ENCODE data around the gene ZFTA. TPM values are rescaled to one million over a fixed set of nuclear protein-coding genes. Genes with fewer than 3 reads are reported as not detected.
A peak's percentile ranks its signal among the peaks of the same experiment; 100 is the strongest.
"Not testable (repeated sequence)": the region's sequence is repeated elsewhere in the genome, so short reads cannot be mapped to it uniquely, and the experiment has no call there.

Gene ZFTA
- total RNA-seq, 1 donor, result 13.2 TPM

GRCh38 chr11:63813035-63813562, 44.5 kb upstream of the ZFTA start, which contains the start of gene SPINDOC:
Gene SPINDOC, plus strand, starts transcription at chr11:63813456. Its CDS starts 231 bp downstream, at chr11:63813687.
- H3K4me3 ChIP-seq (ENCODE audit: low read depth, low read length), result peak within 1 kb of the TSS; percentile 91
- TF ChIP-seq CTCF (IDR thresholded peaks at IDR 0.05; ENCODE audit: insufficient read depth, low read length), result no peak
- DNase-seq (ENCODE audit: low read depth), result peak; percentile 43

DNA sequence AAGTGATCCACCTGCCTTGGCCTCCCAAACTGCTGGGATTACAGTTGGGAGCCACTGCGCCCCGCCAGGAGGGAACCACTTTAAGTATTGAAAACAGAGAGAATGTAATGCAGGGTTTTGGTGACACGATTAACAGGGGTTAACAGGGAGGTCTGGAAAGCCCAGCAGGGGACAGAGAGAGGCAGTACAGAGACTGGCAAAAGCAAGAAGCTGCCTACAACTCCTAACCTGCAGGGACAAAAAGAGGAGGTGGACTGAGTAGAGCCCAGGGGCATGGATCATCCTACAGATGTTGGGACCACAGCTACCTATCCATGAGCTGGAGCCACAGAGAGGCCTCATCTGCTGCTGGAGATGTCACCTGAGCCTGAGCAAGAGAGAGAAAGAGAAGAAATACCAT, 42.9 kb upstream of the ZFTA start:
- no peak for TF ChIP-seq CTCF (IDR thresholded peaks at IDR 0.05; ENCODE audit: insufficient read depth, low read length)
- H3K4me3 ChIP-seq (ENCODE audit: low read depth, low read length), result no peak overlapping the region
- DNase-seq (ENCODE audit: low read depth), result no peak

DNA sequence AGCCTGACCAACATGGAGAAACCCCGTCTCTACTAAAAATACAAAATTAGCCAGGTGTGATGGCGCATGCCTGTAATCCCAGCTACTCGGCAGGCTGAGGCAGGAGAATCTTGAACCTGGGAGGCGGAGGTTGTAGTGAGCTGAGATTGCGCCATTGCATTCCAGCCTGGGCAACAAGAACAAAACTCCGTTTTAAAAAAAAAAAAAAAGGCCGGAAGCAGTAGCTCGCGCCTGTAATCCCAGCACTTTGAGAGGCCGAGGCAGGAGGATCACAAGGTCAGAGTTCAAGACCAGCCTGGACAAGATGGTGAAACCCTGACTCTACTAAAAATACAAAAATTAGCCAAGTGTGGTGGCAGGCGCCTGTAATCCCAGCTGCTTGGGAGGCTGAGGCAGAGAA, 41.8 kb upstream of the ZFTA start:
- H3K4me3 ChIP-seq (ENCODE audit: low read depth, low read length); DNase-seq (ENCODE audit: low read depth): not testable (repeated sequence)

- no peak overlapping the region for H3K4me3 ChIP-seq (ENCODE audit: low read depth, low read length)
- no peak for TF ChIP-seq CTCF (IDR thresholded peaks at IDR 0.05; ENCODE audit: insufficient read depth, low read length)
- peak; percentile 16 for DNase-seq (ENCODE audit: low read depth)
Measured at GRCh38 chr11:63805844-63806415, 37.4 kb upstream of the ZFTA start.

DNA sequence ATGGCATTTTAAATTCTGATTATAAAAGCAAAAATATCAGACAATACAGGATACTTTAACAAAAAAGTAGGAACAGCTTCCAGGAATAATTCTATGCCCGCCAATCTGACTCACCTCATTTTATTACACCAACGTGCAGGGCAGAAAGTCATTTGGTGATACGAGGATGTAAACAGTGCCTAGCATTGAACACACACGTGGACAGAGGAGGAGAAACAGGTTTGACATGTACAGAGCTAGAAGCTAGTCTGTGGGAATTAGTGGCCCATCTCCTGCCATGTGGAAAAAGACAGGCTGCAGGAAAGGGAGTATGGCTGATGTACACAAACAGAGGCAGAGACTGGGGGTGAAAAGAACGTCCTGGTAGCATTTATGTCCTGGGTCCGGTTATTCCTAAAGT, 35.7 kb upstream of the ZFTA start:
- no peak for DNase-seq (ENCODE audit: low read depth)
- H3K4me3 ChIP-seq (ENCODE audit: low read depth, low read length), result no peak overlapping the region
- TF ChIP-seq CTCF (IDR thresholded peaks at IDR 0.05; ENCODE audit: insufficient read depth, low read length), result no peak

DNA sequence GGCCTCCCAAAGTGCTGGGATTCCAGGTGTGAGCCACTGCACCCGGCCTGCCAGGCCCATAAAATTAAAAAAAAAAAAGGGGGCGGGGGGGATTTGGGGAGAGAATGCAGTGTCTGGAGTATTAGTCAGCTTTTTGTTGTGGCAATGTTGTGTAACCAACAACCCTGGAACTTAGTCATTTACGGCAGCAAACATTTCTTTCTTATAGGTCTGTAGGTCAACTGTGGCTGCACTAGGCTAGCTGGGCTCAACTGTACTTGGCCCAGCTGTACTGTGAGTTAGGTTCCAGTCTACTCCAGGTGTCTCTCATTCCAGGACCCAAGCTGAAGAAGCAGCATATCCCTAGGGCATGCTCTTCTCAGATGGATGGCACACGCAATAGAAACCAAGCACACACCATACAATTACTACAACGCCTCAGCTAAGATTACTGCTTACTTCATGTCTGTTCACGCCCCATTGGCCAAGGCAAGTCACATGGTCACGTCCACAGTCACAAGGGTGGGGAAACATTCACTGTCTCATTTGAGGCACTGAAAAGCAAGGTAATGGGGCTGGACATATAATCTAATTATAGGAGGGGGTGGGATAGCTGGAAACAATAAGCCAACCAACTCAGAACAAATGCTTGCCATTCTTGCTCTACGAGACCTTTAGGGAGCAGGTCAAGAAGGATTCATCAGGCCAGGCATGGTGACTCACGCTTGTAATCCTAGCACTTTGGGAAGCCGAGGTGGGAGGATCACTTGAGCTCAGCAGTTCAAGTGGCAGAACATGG, 34.3 kb upstream of the ZFTA start:
- DNase-seq (ENCODE audit: low read depth), result peak; percentile 21
- H3K4me3 ChIP-seq (ENCODE audit: low read depth, low read length), result no peak overlapping the region
- no peak for TF ChIP-seq CTCF (IDR thresholded peaks at IDR 0.05; ENCODE audit: insufficient read depth, low read length)

DNA sequence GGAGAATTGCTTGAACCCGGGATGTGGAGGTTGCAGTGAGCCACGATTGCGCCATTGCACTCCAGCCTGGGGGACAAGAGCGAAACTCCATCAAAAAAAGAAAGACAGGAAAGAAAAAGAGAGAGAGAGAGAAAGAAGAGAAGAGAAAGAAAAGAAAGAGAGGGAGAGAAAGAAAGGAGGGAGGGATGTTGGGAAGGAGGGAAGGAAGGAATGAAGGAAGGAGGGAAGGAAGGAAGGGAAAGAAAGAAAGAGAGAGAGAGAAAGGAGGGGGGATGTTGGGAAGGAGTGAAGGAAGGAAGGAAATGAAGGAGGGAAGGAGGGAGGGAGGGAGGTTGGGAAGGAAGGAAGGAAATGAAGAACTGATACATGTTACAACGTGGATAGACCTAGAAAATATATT, 32.3 kb upstream of the ZFTA start:
- no peak for TF ChIP-seq CTCF (IDR thresholded peaks at IDR 0.05; ENCODE audit: insufficient read depth, low read length)
- no peak overlapping the region for H3K4me3 ChIP-seq (ENCODE audit: low read depth, low read length)
- no peak for DNase-seq (ENCODE audit: low read depth)
